Endothelial cell of umbilical vein (primary cell): Measurements from ENCODE around the gene CACNA1A. TPM values are rescaled to one million over a fixed set of nuclear protein-coding genes. Genes with fewer than 3 reads are reported as not detected.

Experiments
- BruUV-seq: library from RNA; stranded (reverse); fragments of 400-500 nt; replicated peaks from 2 replicates; lab custom pipeline; 2021; lab: Mats Ljungman, UMichigan
- CTCF ChIA-PET: fragments of 300-600, 350-600 bp; sonication (Branson Sonifier 250); formaldehyde crosslinking; loops from one replicate; lab custom pipeline; 2021; ENCODE audit warnings: antibody characterized with exemption, inconsistent platforms; lab: Charles Lee
- POLR2A ChIA-PET: fragments of 300-600, 350-600 bp; sonication (Branson Sonifier 250); formaldehyde crosslinking; loops from one replicate; lab custom pipeline; 2021; ENCODE audit warnings: antibody characterized with exemption, inconsistent platforms; lab: Charles Lee
- DNase-seq: peaks from one replicate; pipeline ENCODE4 v3.0.0-alpha.2; 2011; ENCODE audit warnings: low read depth, low spot score
- FAIRE-seq: peaks from 2 replicates; lab custom pipeline; 2011; peaks lifted over from hg19 to GRCh38; lab: Jason Lieb, UNC
- H2AFZ ChIP-seq: 2 replicates; pipeline ENCODE4 v1.6.0; 2012; ENCODE audit warnings: low read depth, low read length, control low read depth, inconsistent platforms
- H3K27ac ChIP-seq: 2 replicates; pipeline ENCODE4 v1.5.1; 2011; ENCODE audit warnings: low read depth, mild to moderate bottlenecking, control low read depth, low read length, moderate library complexity; ENCODE audit not compliant: insufficient read depth
- H3K27me3 ChIP-seq, 2 experiments: 2 replicates each; pipeline versions ENCODE4 v1.6.0 to v1.6.1; 2011; ENCODE audit warnings: low read length in 2 of 2, mixed read lengths in 1 of 2; ENCODE audit not compliant: control insufficient read depth in 2 of 2, insufficient read depth in 2 of 2
- H3K36me3 ChIP-seq, 2 experiments: 2 replicates in 1 of 2; 3 replicates in 1 of 2; pipeline ENCODE4 v1.5.1; 2011; ENCODE audit warnings: low read length in 2 of 2, mild to moderate bottlenecking in 1 of 2, moderate library complexity in 1 of 2; ENCODE audit not compliant: control insufficient read depth in 2 of 2, insufficient read depth in 2 of 2; ENCODE audit errors: extremely low read depth in 1 of 2
- H3K4me1 ChIP-seq: 3 replicates; pipeline ENCODE4 v1.5.1; 2011; ENCODE audit warnings: mild to moderate bottlenecking, low read length; ENCODE audit not compliant: control insufficient read depth, insufficient read depth; ENCODE audit errors: extremely low read depth
- H3K4me2 ChIP-seq: 2 replicates; pipeline ENCODE4 v1.6.1; 2011; ENCODE audit warnings: low read length, control low read depth, mixed read lengths; ENCODE audit not compliant: insufficient read depth
- H3K4me3 ChIP-seq, 3 experiments: fragments of 200-600 bp in 1 of 3; sonication (generic), shearing (Covaris generic) in 1 of 3; replicated peaks in 1 of 3; 2 replicates each; pipeline ENCODE4 v1.5.1; 2011 to 2016; ENCODE audit warnings: control low read depth in 3 of 3, low read length in 3 of 3, mild to moderate bottlenecking in 2 of 3, inconsistent platforms in 1 of 3, low read depth in 1 of 3, moderate library complexity in 1 of 3; ENCODE audit not compliant: insufficient read depth in 1 of 3
- H3K79me2 ChIP-seq: 2 replicates; pipeline ENCODE4 v1.6.0; 2012; ENCODE audit warnings: low read length, inconsistent platforms; ENCODE audit not compliant: control insufficient read depth, insufficient read depth
- H3K9ac ChIP-seq: replicated peaks from 2 replicates; pipeline ENCODE3; 2011; ENCODE audit warnings: low read length, control low read depth; ENCODE audit not compliant: insufficient read depth; ENCODE audit errors: extremely low read depth
- H3K9me1 ChIP-seq: replicated peaks from 3 replicates; pipeline ENCODE4 v1.6.0; 2011; ENCODE audit warnings: mild to moderate bottlenecking, low read length; ENCODE audit not compliant: control insufficient read depth, insufficient read depth; ENCODE audit errors: extremely low read depth
- H3K9me3 ChIP-seq: replicated peaks from 2 replicates; pipeline ENCODE4 v1.5.1; 2012; ENCODE audit warnings: low read length, inconsistent platforms; ENCODE audit not compliant: control insufficient read depth, insufficient read depth
- H4K20me1 ChIP-seq: replicated peaks from 2 replicates; pipeline ENCODE3; 2011; ENCODE audit warnings: mild to moderate bottlenecking, low read length; ENCODE audit not compliant: control insufficient read depth, insufficient read depth; ENCODE audit errors: extremely low read depth
- EZH2 ChIP-seq: IDR thresholded peaks from 2 replicates; pipeline ENCODE4 v1.6.1; 2012; ENCODE audit warnings: borderline replicate concordance, low read depth, mild to moderate bottlenecking, moderate library complexity, low read length, inconsistent platforms; ENCODE audit not compliant: severe bottlenecking
- FOS ChIP-seq: IDR thresholded peaks from 2 replicates; pipeline ENCODE4 v1.6.1; 2011; ENCODE audit warnings: mild to moderate bottlenecking, low read length, moderate library complexity, borderline replicate concordance; ENCODE audit not compliant: insufficient read depth
- GATA2 ChIP-seq: IDR thresholded peaks from 2 replicates; pipeline ENCODE4 v1.7.0; 2011; ENCODE audit warnings: low read depth, mild to moderate bottlenecking, moderate library complexity, mixed read lengths, low read length; ENCODE audit not compliant: insufficient read length, insufficient read depth
- JUN ChIP-seq: IDR thresholded peaks from 2 replicates; pipeline ENCODE4 v1.6.1; 2011; ENCODE audit warnings: borderline replicate concordance, low read depth; ENCODE audit not compliant: insufficient read length, insufficient read depth
- MYC ChIP-seq: IDR thresholded peaks from one replicate; pipeline ENCODE4 v1.6.1; 2011; ENCODE audit warnings: mild to moderate bottlenecking, low read depth, low read length
- POLR2A ChIP-seq: IDR thresholded peaks from 2 replicates; pipeline ENCODE4 v1.6.1; 2012; ENCODE audit warnings: low read depth, mild to moderate bottlenecking, control low read depth, low read length
- POLR2AphosphoS5 ChIP-seq: IDR thresholded peaks from 2 replicates; pipeline ENCODE4 v1.6.1; 2012; ENCODE audit warnings: low read depth, mild to moderate bottlenecking, control low read depth, low read length, moderate library complexity; ENCODE audit not compliant: insufficient read depth
- dilution Hi-C: fragments of 300-500 bp; cut with MboI; formaldehyde crosslinking; loops from one replicate; pipeline ENCODE4 v1.15.0; 2019; ENCODE audit warnings: low sequenced_read_pairs; ENCODE audit not compliant: extremely low pct_ligation_motif_present
- intact Hi-C: fragments of 100-400 bp; cut with micrococcal nuclease; formaldehyde crosslinking; loops from one replicate; pipeline ENCODE4 v1.10.0; 2022
- polyA plus RNA-seq, 4 experiments: library from polyadenylated mRNA; depleted of rRNA in 3 of 4; stranded (reverse) in 3 of 4; unstranded in 1 of 4; fragments of >200 nt; gene quantifications; 2 replicates each; pipeline versions ENCODE4 v1.2.1 to v1.2.3, GENCODE V29; 2011 to 2012; ENCODE audit warnings: missing spikeins in 1 of 4
- total RNA-seq: library from RNA; stranded (reverse); gene quantifications from 2 replicates; pipeline ENCODE4 v1.2.3, GENCODE V29; 2021
- TF ChIP-seq, protein P1 (sequence below), 2 donors: IDR thresholded peaks; 1 replicate in 1 of 2; 2 replicates in 1 of 2; pipeline ENCODE4 v1.5.1; 2011; ENCODE audit warnings: low read length in 2 of 2, mild to moderate bottlenecking in 2 of 2, moderate library complexity in 2 of 2, control low read depth in 1 of 2, inconsistent platforms in 1 of 2, low read depth in 1 of 2; ENCODE audit not compliant: insufficient read depth in 1 of 2; ENCODE audit errors: extremely low read depth in 1 of 2
- TF ChIP-seq, protein P2 (sequence below): IDR thresholded peaks from 2 replicates; pipeline ENCODE4 v1.6.1; 2011; ENCODE audit not compliant: insufficient read depth, insufficient read length

Gene CACNA1A
- total and polyA plus RNA-seq, 2 donors (not counting 3 experiments of a cell fraction or from before 2014, with no cell fraction given) = 0.17 to 0.38 TPM

DNA sequence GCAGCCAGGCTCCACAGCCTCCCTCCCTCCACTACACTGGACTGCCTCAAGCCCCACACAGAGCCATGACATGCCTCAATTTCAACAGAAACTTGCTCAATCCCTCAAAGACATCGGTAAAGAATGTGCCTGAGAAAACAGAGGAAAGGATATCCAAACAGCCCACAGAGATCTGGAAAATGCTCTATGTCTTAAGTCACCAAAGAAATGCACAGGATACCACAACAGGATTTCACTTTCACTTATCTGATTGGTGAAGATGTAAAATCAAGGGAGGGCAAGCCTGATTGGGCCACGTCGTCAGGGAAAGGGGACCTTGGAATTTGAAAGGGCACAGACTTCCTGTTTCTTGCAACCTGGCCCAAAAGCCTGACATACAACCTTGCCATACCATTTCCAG, 14.2 kb downstream of the CACNA1A start:
- no peak overlapping the region for H3K27ac ChIP-seq
- FAIRE-seq = no peak
- no TSS peak for BruUV-seq
- H3K9me1 ChIP-seq = no peaks in the 10 kb centered on the region
- no peaks in the 10 kb centered on the region for H3K9me3 ChIP-seq
- no peaks in the 10 kb centered on the region for H3K36me3 ChIP-seq
- no peak overlapping the region for H3K4me2 ChIP-seq
- H4K20me1 ChIP-seq = no peaks in the 10 kb centered on the region
- dilution Hi-C loops = no loop called here
- no peaks in the 10 kb centered on the region for H3K79me2 ChIP-seq
- no peak overlapping the region for H3K4me3 ChIP-seq
- no peaks in the 10 kb centered on the region for H3K4me1 ChIP-seq
- H2AFZ ChIP-seq = no peak overlapping the region
- intact Hi-C loops = no loop called here
- no peak for TF ChIP-seq GATA2
- ChIA-PET POLR2A (no interaction called here), CTCF (no interaction called here)
- H3K9ac ChIP-seq = no peak overlapping the region
- DNase-seq = no peak
- no peaks in the 10 kb centered on the region for H3K27me3 ChIP-seq

DNA sequence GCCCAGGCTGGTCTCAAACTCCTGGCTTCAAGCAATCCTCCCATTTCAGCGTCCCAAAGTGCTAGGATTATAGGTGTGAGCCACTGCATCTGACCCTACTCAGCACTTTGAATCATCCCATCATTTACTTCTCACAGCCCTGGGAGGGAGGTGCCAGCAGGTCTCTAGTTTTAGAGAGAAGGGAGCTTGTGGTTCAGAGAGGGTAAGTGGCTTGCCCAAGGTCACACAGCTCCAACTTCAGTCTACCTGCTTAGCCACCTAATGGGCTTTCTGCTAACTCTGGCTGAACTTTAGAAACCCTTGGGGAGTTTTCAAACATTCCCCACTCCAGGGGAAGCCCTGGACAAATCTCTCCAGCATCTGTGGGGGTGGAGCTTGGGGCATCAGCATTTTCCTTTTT, 18.3 kb downstream of the CACNA1A start:
- Histone ChIP-seq H3K9me3 (no peaks in the 10 kb centered on the region), H3K79me2 (no peaks in the 10 kb centered on the region), H3K4me2 (no peak overlapping the region), H3K36me3 (no peaks in the 10 kb centered on the region), H3K27me3 (no peaks in the 10 kb centered on the region), H3K27ac (no peak overlapping the region), H3K9me1 (no peaks in the 10 kb centered on the region), H4K20me1 (no peaks in the 10 kb centered on the region), H3K4me1 (no peaks in the 10 kb centered on the region), H3K9ac (no peak overlapping the region), H3K4me3 (no peak overlapping the region), H2AFZ (no peak overlapping the region)
- BruUV-seq = no TSS peak
- ChIA-PET CTCF (no interaction called here), POLR2A (interaction anchor here (0.6 kb wide), 1 partner anchor 315 kb away, joined by 4 read pairs; no protein-coding TSS in a partner anchor)
- DNase-seq = no peak
- intact Hi-C loops = no loop called here
- dilution Hi-C loops = no loop called here
- TF ChIP-seq FOS = no peak
- no peak for TF ChIP-seq EZH2
- no peak for TF ChIP-seq MYC
- TF ChIP-seq, protein P1, sequence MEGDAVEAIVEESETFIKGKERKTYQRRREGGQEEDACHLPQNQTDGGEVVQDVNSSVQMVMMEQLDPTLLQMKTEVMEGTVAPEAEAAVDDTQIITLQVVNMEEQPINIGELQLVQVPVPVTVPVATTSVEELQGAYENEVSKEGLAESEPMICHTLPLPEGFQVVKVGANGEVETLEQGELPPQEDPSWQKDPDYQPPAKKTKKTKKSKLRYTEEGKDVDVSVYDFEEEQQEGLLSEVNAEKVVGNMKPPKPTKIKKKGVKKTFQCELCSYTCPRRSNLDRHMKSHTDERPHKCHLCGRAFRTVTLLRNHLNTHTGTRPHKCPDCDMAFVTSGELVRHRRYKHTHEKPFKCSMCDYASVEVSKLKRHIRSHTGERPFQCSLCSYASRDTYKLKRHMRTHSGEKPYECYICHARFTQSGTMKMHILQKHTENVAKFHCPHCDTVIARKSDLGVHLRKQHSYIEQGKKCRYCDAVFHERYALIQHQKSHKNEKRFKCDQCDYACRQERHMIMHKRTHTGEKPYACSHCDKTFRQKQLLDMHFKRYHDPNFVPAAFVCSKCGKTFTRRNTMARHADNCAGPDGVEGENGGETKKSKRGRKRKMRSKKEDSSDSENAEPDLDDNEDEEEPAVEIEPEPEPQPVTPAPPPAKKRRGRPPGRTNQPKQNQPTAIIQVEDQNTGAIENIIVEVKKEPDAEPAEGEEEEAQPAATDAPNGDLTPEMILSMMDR (IDR thresholded peaks at IDR 0.05; ENCODE audit: extremely low read depth in 1 of 2, insufficient read depth in 1 of 2, low read depth in 1 of 2, low read length in 2 of 2) = no peak
- no peak for TF ChIP-seq JUN
- no peak for TF ChIP-seq POLR2A
- no peak for TF ChIP-seq POLR2AphosphoS5
- TF ChIP-seq GATA2 = no peak
- TF ChIP-seq, protein P2, sequence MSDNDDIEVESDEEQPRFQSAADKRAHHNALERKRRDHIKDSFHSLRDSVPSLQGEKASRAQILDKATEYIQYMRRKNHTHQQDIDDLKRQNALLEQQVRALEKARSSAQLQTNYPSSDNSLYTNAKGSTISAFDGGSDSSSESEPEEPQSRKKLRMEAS = no peak
- FAIRE-seq = no peak
